Panc1 (cell line): ENCODE results near the gene ARHGAP8. TPM values are rescaled to one million over a fixed set of nuclear protein-coding genes. Genes with fewer than 3 reads are reported as not detected.

ENCODE experiments used
- ATAC-seq: fragments of 200-7000 bp; cut with Tn5 transposase; 2 replicates; pipeline ENCODE4 v1.9.1; 2020; ENCODE audit warnings: mild to moderate bottlenecking, moderate library complexity
- BruUV-seq: library from RNA; stranded (reverse); fragments of 400-500 nt; replicated peaks from 2 replicates; lab custom pipeline; 2021; lab: Mats Ljungman, UMichigan
- CTCF ChIA-PET: fragments of 300-600 bp; sonication (Branson Sonifier 250); formaldehyde crosslinking; loops from one replicate; lab custom pipeline; 2022; ENCODE audit warnings: antibody characterized with exemption; lab: Charles Lee
- POLR2A ChIA-PET: fragments of 300-600 bp; sonication (Branson Sonifier 250); formaldehyde crosslinking; loops from one replicate; lab custom pipeline; 2022; ENCODE audit warnings: antibody characterized with exemption; lab: Charles Lee
- DNase-seq: peaks from one replicate; pipeline ENCODE4 v3.0.0-alpha.2; 2010; ENCODE audit warnings: low read depth, low spot score
- H3K27ac ChIP-seq: 2 replicates; pipeline ENCODE4 v1.5.1; 2011; ENCODE audit warnings: mild to moderate bottlenecking, low read length, inconsistent platforms
- H3K27me3 ChIP-seq: fragments of 200-500 bp; sonication (Bioruptor generic); 2 replicates; pipeline ENCODE4 v1.6.0; 2014; ENCODE audit warnings: low read length, inconsistent platforms; ENCODE audit not compliant: control insufficient read depth, insufficient read depth
- H3K36me3 ChIP-seq: fragments of 200-500 bp; sonication (Bioruptor generic); 2 replicates; pipeline ENCODE4 v1.5.1; 2014; ENCODE audit warnings: inconsistent platforms, mild to moderate bottlenecking, low read length, moderate library complexity; ENCODE audit not compliant: control insufficient read depth, insufficient read depth
- H3K4me1 ChIP-seq: 2 replicates; pipeline ENCODE4 v1.5.1; 2011; ENCODE audit warnings: inconsistent platforms, mild to moderate bottlenecking, low read length, moderate library complexity; ENCODE audit not compliant: control insufficient read depth, insufficient read depth
- H3K4me3 ChIP-seq, 2 experiments: 2 replicates each; pipeline ENCODE4 v1.5.1; 2011 to 2012; ENCODE audit warnings: low read depth in 2 of 2, low read length in 2 of 2, mild to moderate bottlenecking in 2 of 2, inconsistent platforms in 1 of 2, moderate library complexity in 1 of 2
- H3K9me3 ChIP-seq: fragments of 200-500 bp; sonication (Bioruptor generic); 2 replicates; pipeline ENCODE4 v1.5.1; 2014; ENCODE audit warnings: low read depth, mild to moderate bottlenecking, inconsistent platforms, low read length, moderate library complexity; ENCODE audit not compliant: control insufficient read depth, insufficient read depth
- POLR2AphosphoS5 ChIP-seq: IDR thresholded peaks from 2 replicates; pipeline ENCODE4 v1.6.1; 2012; ENCODE audit warnings: mild to moderate bottlenecking, low read depth, low read length, moderate library complexity
- SIN3A ChIP-seq: IDR thresholded peaks from 2 replicates; pipeline ENCODE4 v1.6.1; 2012; ENCODE audit warnings: low read depth, mild to moderate bottlenecking, low read length, moderate library complexity, borderline replicate concordance; ENCODE audit not compliant: insufficient read depth
- TCF7L2 ChIP-seq: IDR thresholded peaks from 2 replicates; pipeline ENCODE4 v1.6.1; 2011; ENCODE audit warnings: mild to moderate bottlenecking, low read depth, low read length, inconsistent platforms
- in situ Hi-C: cut with HindIII; loops from 2 replicates; pipeline ENCODE4 v1.10.0; 2016; ENCODE audit warnings: low sequenced_read_pairs, low pct_unique_long_range_greater_than_20kb
- intact Hi-C: fragments of 100-400 bp; cut with micrococcal nuclease; formaldehyde crosslinking; loops from one replicate; pipeline ENCODE4 v1.10.0; 2022; ENCODE audit not compliant: unreplicated experiment
- total RNA-seq: library from RNA; stranded (reverse); gene quantifications from one replicate; pipeline ENCODE4 v1.2.1, GENCODE V29; 2021; ENCODE audit not compliant: unreplicated experiment
- TF ChIP-seq, protein P1 (sequence below), 2 experiments: IDR thresholded peaks; 2 replicates each; pipeline ENCODE4 v1.6.1; 2011 to 2012; ENCODE audit warnings: low read depth in 2 of 2, control low read depth in 1 of 2, low read length in 1 of 2, mild to moderate bottlenecking in 1 of 2, moderate library complexity in 1 of 2; ENCODE audit not compliant: insufficient read depth in 1 of 2
- TF ChIP-seq, protein P2 (sequence below): fragments of 450-650 bp; IDR thresholded peaks from 2 replicates; pipeline ENCODE4 v1.5.1; 2017; ENCODE audit warnings: mild to moderate bottlenecking

Gene ARHGAP8
- total RNA-seq, 1 experiment from 2014 or later = 9.2 TPM

GRCh38 chr22:44773082-44773481 lies 20.7 kb downstream of the ARHGAP8 start:
- DNase-seq (no peak), ATAC-seq (no peak)
- Histone ChIP-seq H3K27me3 (no peaks in the 10 kb centered on the region), H3K4me3 (no peak overlapping the region), H3K27ac (no peak overlapping the region), H3K9me3 (no peaks in the 10 kb centered on the region), H3K4me1 (no peaks in the 10 kb centered on the region), H3K36me3 (no peaks in the 10 kb centered on the region)
- ChIA-PET CTCF (no interaction called here), POLR2A (no interaction called here)
- intact Hi-C loops = no loop called here
- in situ Hi-C loops = no loop called here
- no peak for TF ChIP-seq SIN3A
- TF ChIP-seq POLR2AphosphoS5 = no peak
- TF ChIP-seq, protein P1, sequence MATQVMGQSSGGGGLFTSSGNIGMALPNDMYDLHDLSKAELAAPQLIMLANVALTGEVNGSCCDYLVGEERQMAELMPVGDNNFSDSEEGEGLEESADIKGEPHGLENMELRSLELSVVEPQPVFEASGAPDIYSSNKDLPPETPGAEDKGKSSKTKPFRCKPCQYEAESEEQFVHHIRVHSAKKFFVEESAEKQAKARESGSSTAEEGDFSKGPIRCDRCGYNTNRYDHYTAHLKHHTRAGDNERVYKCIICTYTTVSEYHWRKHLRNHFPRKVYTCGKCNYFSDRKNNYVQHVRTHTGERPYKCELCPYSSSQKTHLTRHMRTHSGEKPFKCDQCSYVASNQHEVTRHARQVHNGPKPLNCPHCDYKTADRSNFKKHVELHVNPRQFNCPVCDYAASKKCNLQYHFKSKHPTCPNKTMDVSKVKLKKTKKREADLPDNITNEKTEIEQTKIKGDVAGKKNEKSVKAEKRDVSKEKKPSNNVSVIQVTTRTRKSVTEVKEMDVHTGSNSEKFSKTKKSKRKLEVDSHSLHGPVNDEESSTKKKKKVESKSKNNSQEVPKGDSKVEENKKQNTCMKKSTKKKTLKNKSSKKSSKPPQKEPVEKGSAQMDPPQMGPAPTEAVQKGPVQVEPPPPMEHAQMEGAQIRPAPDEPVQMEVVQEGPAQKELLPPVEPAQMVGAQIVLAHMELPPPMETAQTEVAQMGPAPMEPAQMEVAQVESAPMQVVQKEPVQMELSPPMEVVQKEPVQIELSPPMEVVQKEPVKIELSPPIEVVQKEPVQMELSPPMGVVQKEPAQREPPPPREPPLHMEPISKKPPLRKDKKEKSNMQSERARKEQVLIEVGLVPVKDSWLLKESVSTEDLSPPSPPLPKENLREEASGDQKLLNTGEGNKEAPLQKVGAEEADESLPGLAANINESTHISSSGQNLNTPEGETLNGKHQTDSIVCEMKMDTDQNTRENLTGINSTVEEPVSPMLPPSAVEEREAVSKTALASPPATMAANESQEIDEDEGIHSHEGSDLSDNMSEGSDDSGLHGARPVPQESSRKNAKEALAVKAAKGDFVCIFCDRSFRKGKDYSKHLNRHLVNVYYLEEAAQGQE (IDR thresholded peaks at IDR 0.05; ENCODE audit: insufficient read depth in 1 of 2, low read depth in 2 of 2, low read length in 1 of 2) = no peak
- TF ChIP-seq TCF7L2 = no peak
- TF ChIP-seq, protein P2, sequence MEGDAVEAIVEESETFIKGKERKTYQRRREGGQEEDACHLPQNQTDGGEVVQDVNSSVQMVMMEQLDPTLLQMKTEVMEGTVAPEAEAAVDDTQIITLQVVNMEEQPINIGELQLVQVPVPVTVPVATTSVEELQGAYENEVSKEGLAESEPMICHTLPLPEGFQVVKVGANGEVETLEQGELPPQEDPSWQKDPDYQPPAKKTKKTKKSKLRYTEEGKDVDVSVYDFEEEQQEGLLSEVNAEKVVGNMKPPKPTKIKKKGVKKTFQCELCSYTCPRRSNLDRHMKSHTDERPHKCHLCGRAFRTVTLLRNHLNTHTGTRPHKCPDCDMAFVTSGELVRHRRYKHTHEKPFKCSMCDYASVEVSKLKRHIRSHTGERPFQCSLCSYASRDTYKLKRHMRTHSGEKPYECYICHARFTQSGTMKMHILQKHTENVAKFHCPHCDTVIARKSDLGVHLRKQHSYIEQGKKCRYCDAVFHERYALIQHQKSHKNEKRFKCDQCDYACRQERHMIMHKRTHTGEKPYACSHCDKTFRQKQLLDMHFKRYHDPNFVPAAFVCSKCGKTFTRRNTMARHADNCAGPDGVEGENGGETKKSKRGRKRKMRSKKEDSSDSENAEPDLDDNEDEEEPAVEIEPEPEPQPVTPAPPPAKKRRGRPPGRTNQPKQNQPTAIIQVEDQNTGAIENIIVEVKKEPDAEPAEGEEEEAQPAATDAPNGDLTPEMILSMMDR = no peak
- no TSS peak for BruUV-seq

DNA sequence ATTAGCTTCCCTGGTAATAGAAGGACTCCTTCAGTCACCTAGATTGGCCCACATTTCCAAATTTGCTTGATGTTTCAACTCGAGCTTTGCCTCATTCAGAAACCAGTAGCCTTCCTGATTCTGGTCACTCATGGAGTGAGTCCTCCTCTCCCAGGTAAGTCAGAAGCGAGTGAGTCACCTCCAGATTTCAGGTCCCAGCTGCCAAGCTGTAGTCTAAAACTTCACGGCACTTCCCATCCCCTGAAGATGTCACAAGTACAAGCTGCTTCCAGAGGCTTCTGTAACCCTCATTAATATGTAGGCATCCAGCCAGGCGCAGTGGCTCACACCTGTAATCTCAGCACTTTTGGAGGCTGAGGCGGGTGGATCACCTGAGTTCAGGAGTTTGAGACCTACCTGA lies 23.5 kb downstream of the ARHGAP8 start:
- Histone ChIP-seq H3K27ac (no peak overlapping the region), H3K4me3 (no peak overlapping the region), H3K4me1 (no peaks in the 10 kb centered on the region), H3K9me3 (no peaks in the 10 kb centered on the region), H3K36me3 (no peaks in the 10 kb centered on the region), H3K27me3 (no peaks in the 10 kb centered on the region)
- no peak for TF ChIP-seq TCF7L2
- no peak for TF ChIP-seq SIN3A
- TF ChIP-seq, protein P2 = no peak
- TF ChIP-seq POLR2AphosphoS5 = no peak
- no peak for ATAC-seq
- CTCF ChIA-PET = no interaction called here
- no peak for DNase-seq
- in situ Hi-C loops (no loop called here), intact Hi-C loops (no loop called here)
- POLR2A ChIA-PET = no interaction called here
- BruUV-seq = no TSS peak
